ENCODE measurements around the gene TGFBR3.

The TGFBR3 gene

DNA sequence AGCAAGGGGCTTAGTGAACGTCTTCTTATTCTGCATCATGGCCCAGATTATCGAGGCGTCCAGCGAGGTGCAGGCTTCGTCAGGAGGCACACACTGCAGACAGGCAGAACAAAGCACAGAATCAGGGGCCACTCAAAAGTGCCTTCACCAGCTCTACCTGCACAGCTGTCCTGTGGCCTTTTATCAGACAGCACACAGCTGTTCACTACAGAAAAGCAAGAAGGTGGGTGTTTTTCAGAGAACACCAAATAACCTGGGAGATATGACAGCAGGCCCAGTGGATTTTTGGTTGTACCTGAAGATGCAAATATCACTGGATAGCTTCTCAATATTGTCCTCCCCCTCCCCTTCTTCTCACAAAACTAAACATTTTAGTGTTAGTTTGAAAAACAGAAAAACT is 177.3 kb downstream of the TGFBR3 start:
- DNase-seq (ENCODE audit: extremely low read depth, low read depth): no peak
- TF ChIP-seq, protein P1, sequence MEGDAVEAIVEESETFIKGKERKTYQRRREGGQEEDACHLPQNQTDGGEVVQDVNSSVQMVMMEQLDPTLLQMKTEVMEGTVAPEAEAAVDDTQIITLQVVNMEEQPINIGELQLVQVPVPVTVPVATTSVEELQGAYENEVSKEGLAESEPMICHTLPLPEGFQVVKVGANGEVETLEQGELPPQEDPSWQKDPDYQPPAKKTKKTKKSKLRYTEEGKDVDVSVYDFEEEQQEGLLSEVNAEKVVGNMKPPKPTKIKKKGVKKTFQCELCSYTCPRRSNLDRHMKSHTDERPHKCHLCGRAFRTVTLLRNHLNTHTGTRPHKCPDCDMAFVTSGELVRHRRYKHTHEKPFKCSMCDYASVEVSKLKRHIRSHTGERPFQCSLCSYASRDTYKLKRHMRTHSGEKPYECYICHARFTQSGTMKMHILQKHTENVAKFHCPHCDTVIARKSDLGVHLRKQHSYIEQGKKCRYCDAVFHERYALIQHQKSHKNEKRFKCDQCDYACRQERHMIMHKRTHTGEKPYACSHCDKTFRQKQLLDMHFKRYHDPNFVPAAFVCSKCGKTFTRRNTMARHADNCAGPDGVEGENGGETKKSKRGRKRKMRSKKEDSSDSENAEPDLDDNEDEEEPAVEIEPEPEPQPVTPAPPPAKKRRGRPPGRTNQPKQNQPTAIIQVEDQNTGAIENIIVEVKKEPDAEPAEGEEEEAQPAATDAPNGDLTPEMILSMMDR (IDR thresholded peaks at IDR 0.05; ENCODE audit: low read depth, low read length): no peak

DNA sequence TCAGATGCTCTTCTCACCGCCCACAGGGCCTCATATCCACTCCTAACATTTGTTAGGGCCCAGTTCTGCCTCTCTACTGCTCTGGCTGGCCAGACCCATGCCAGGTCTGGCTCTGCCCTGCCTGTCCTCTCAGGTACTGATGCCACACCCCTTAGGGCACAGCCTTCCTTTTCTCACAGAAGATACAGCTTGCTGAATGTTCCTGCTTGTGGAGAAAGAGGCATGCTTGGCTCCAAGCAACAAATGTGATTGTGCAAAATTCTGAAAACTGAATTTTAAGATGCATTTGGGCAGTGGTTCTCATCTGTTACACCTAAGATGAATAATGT is 178.1 kb downstream of the TGFBR3 start:
- TF ChIP-seq, protein P1 (IDR thresholded peaks at IDR 0.05; ENCODE audit: low read depth, low read length): no peak
- DNase-seq (ENCODE audit: extremely low read depth, low read depth): no peak

DNA sequence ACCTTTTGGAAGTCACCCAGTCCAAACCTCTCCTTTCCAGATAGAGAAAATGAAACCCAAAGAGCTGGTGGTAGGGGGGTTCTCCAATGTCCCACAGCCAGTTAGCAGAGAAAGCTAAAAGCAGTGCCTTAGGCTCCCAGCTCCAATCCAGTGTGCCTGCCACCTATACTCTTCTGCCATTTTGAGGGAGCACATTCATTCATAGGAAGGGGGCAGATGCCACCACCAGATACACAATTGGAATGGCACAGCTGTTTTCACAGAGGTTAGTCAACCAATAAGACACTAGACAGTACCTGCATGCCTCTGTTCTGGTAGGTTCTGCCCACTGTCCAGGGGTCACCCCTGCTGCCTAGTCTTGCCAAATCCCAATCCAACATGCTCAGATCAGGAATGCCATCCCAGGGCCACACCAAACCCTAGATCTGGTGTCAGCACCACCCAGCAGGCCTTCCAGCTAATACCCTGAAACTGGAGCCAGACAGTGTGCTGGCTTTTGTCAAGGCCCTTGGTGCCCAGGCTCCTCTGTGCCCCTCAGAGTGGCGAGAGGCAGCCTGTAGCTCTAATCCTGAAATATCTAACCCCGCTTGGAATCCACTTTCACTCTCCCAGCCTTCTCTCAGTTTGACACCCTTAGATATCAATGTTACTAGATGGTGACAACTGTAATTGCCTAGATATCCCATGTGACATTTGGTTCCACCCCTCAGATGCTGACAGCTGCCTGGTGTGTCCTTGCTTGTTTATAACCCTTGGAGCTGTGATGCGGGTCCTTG is 178.6 kb downstream of the TGFBR3 start:
- no peak for DNase-seq (ENCODE audit: extremely low read depth, low read depth)
- TF ChIP-seq, protein P1 (IDR thresholded peaks at IDR 0.05; ENCODE audit: low read depth, low read length): no peak

DNA sequence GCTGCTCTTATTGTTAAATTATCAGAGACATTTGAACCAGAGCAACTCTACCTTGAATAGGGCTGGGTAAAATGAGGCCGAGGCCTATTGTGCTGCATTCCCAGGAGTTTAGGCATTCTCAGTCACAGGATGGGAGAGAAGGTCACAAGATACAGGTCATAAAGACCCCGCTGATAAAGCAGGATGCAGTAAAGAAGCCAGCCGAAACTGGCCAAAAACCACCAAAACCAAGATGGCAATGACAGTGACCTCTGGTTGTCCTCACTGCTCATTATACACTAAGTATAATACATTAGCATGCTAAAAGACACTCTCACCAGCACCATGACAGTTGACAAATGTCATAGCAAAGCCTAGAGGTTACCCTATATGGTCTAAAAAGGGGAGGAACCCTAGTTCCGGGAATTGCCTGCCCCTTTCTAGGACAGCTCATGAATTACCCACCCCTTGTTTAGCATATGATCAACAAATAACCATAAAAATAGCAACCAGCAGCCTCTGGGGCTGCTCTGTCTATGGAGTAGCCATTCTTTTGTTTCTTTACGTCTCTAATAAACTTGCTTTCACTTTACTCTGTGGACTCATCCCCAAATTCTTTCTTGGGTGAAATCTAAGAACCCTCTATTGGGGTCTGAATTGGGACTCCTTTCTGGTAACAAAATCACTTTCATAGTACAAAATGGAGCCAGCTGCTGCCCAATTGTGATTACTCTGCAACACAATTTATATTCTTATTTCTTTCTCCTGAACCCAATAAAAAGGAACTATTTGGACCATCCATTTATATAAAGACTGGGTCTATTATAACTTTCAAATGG is 179.6 kb downstream of the TGFBR3 start:
- TF ChIP-seq, protein P1 (IDR thresholded peaks at IDR 0.05; ENCODE audit: low read depth, low read length): no peak
- DNase-seq (ENCODE audit: extremely low read depth, low read depth): no peak

DNA sequence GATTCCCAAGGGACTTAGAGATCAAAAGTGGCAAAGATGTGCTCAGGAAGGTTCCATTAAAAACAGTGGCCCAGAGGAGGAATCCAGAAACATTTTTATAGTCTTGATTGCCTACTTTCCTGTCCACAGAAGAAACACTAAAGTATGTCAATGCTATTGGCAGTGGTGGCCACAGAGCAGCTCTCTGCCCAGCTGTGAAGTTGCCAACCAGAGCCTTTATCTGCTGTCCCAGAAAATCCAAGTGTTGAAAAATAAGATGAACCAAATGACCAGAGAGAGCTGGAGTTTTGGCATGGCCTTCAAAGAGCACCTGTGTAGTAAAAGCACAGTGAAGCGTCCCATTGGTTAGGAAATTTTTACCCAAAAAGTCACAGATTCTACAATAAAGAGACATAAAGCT is 181.2 kb downstream of the TGFBR3 start:
- no peak for DNase-seq (ENCODE audit: extremely low read depth, low read depth)
- TF ChIP-seq, protein P1 (IDR thresholded peaks at IDR 0.05; ENCODE audit: low read depth, low read length): no peak

DNA sequence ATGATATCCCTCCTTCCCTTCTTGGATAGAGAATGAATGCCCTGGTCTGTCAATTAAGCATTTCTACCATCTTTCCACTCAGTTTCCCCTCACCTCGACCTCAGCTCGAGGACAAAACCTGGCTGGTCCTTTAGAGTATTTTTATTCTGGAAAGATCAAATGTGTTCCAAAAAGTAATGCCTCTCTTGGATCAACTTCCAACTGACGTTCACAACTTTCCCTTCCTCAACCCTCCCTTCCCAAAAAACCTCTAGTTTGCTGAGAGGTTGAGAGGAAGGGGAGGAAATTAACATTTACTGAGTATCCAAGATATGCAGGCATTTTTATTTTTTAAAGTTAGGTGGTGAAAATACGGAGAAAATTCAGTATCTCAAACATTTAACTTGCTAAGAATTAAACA is 182.9 kb downstream of the TGFBR3 start:
- no peak for DNase-seq (ENCODE audit: extremely low read depth, low read depth)
- TF ChIP-seq, protein P1 (IDR thresholded peaks at IDR 0.05; ENCODE audit: low read depth, low read length): no peak

DNA sequence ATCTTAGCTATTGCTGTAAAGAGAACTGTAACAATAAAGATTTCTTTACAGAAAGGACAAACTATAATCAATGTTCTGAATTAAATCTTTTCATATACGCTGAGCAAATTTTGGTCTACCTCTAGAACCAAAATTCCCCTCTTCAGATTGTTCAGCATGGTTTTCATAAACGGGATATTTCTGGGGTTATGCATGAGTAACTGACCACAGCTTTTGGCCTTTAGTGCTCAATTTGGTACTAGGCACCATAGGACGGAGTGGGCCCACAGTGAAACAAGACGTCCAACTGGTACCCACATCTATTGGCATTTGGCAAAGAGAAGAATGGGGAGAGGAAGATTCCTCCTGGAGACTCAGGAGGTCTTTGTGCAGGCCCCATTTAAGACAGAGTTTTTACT is 184.5 kb downstream of the TGFBR3 start:
- no peak for DNase-seq (ENCODE audit: extremely low read depth, low read depth)
- TF ChIP-seq, protein P1 (IDR thresholded peaks at IDR 0.05; ENCODE audit: low read depth, low read length): no peak
